Measurements from ENCODE around the gene SDK1. TPM values are rescaled to one million over a fixed set of nuclear protein-coding genes. Genes with fewer than 3 reads are reported as not detected.

SDK1 gene
- total RNA-seq, 1 donor from 2014 or later: 225 TPM

- Mint-ChIP-seq H3K4me1 (ENCODE audit: low read depth, unreplicated experiment) (peaks cover 32% of the 10 kb centered on the region), H3K36me3 (ENCODE audit: unreplicated experiment) (peaks cover 6% of the 10 kb centered on the region), H3K4me3 (ENCODE audit: unreplicated experiment) (no peak overlapping the region), H3K27ac (ENCODE audit: unreplicated experiment) (no peak overlapping the region), H3K27me3 (ENCODE audit: unreplicated experiment) (peaks cover 19% of the 10 kb centered on the region), H3K9me3 (ENCODE audit: unreplicated experiment) (peaks cover 24% of the 10 kb centered on the region)
- TF ChIP-seq, protein P1, sequence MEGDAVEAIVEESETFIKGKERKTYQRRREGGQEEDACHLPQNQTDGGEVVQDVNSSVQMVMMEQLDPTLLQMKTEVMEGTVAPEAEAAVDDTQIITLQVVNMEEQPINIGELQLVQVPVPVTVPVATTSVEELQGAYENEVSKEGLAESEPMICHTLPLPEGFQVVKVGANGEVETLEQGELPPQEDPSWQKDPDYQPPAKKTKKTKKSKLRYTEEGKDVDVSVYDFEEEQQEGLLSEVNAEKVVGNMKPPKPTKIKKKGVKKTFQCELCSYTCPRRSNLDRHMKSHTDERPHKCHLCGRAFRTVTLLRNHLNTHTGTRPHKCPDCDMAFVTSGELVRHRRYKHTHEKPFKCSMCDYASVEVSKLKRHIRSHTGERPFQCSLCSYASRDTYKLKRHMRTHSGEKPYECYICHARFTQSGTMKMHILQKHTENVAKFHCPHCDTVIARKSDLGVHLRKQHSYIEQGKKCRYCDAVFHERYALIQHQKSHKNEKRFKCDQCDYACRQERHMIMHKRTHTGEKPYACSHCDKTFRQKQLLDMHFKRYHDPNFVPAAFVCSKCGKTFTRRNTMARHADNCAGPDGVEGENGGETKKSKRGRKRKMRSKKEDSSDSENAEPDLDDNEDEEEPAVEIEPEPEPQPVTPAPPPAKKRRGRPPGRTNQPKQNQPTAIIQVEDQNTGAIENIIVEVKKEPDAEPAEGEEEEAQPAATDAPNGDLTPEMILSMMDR (IDR thresholded peaks at IDR 0.05; ENCODE audit: partially characterized antibody, unreplicated experiment): no peak
- DNase-seq: no peak
Measured at GRCh38 chr7:3271298-3271697, 29.8 kb upstream of the SDK1 start.

- Mint-ChIP-seq H3K4me3 (ENCODE audit: unreplicated experiment) (peak overlapping the region; percentile 67), H3K9me3 (ENCODE audit: unreplicated experiment) (peaks cover 27% of the 10 kb centered on the region), H3K4me1 (ENCODE audit: low read depth, unreplicated experiment) (peaks cover 30% of the 10 kb centered on the region), H3K36me3 (ENCODE audit: unreplicated experiment) (peaks cover 10% of the 10 kb centered on the region), H3K27ac (ENCODE audit: unreplicated experiment) (no peak overlapping the region), H3K27me3 (ENCODE audit: unreplicated experiment) (peaks cover 19% of the 10 kb centered on the region)
- TF ChIP-seq, protein P1 (IDR thresholded peaks at IDR 0.05; ENCODE audit: partially characterized antibody, unreplicated experiment): no peak
- DNase-seq: peak; percentile 87
Measured at GRCh38 chr7:3272691-3273141, 28.3 kb upstream of the SDK1 start.

GRCh38 chr7:3274131-3274530, 26.9 kb upstream of the SDK1 start:
- no peak overlapping the region for H3K4me3 Mint-ChIP-seq (ENCODE audit: unreplicated experiment)
- H3K9me3 Mint-ChIP-seq (ENCODE audit: unreplicated experiment): peaks cover 19% of the 10 kb centered on the region
- TF ChIP-seq, protein P1 (IDR thresholded peaks at IDR 0.05; ENCODE audit: partially characterized antibody, unreplicated experiment): no peak

DNA sequence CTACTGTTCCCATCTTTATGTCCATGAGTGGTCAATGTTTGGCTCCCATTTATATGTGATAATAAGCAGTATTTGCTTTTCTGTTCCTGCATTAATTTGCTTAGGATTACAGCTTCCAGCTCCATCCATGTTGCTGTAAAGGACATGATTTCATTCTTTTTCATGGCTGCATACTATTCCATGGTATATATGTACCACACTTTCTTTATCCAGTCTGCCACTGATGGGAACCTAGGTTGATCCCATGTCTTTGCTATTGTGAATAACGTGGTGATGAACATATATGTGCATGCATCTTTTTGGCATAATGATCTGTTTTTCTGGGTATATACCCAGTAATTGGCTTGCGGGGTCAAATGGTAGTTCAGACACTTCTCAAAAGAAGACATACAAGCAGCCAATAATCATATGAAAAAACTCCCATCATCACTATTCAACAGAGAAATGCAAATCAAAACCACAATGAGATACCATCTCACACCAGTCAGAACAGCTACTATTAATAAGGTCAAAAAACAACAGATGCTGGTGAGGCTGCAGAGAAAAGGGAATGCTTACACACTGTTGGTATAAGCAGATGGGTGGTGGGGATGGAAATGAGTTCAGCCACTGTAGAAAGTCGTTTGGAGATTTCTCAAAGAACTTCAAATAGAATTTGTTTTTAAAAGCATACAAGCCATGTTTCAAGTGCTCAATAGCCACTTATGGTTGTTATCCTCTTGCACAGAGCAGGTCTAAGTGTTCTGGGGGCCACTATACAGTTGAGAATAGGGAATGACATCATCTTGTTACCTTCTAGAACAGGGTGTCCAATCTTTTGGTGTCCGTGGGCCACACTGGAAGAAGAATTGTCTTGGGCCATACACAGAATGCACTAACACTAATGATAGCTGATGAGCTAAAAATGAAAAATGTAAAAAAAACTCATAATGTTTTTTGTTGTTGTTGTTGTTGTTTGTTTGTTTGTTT, 23.2 kb upstream of the SDK1 start:
- H3K4me1 Mint-ChIP-seq (ENCODE audit: low read depth, unreplicated experiment): peaks cover 30% of the 10 kb centered on the region
- DNase-seq: no peak
- TF ChIP-seq, protein P1 (IDR thresholded peaks at IDR 0.05; ENCODE audit: partially characterized antibody, unreplicated experiment): no peak
- peaks cover 10% of the 10 kb centered on the region for H3K27me3 Mint-ChIP-seq (ENCODE audit: unreplicated experiment)
- no peak overlapping the region for H3K4me3 Mint-ChIP-seq (ENCODE audit: unreplicated experiment)
- H3K36me3 Mint-ChIP-seq (ENCODE audit: unreplicated experiment): peaks cover 20% of the 10 kb centered on the region
- H3K9me3 Mint-ChIP-seq (ENCODE audit: unreplicated experiment): peaks cover 16% of the 10 kb centered on the region
- peak overlapping the region; percentile 48 for H3K27ac Mint-ChIP-seq (ENCODE audit: unreplicated experiment)

More at GRCh38 chr7:3274131-3274530, 26.9 kb upstream of the SDK1 start:
- peaks cover 17% of the 10 kb centered on the region for H3K27me3 Mint-ChIP-seq (ENCODE audit: unreplicated experiment)
- H3K27ac Mint-ChIP-seq (ENCODE audit: unreplicated experiment): no peak overlapping the region
- H3K36me3 Mint-ChIP-seq (ENCODE audit: unreplicated experiment): peaks cover 17% of the 10 kb centered on the region
- H3K4me1 Mint-ChIP-seq (ENCODE audit: low read depth, unreplicated experiment): peaks cover 27% of the 10 kb centered on the region
- DNase-seq: no peak
